CD4-positive, alpha-beta T cell treated with Interleukin-1 beta for 1 hour (primary cell): ENCODE data around the gene NAA80.

Experiments used
- DNase-seq, 2 donors: peaks; one replicate each; pipeline ENCODE4 v3.0.0-alpha.2; 2020 to 2022

NAA80 gene

DNA sequence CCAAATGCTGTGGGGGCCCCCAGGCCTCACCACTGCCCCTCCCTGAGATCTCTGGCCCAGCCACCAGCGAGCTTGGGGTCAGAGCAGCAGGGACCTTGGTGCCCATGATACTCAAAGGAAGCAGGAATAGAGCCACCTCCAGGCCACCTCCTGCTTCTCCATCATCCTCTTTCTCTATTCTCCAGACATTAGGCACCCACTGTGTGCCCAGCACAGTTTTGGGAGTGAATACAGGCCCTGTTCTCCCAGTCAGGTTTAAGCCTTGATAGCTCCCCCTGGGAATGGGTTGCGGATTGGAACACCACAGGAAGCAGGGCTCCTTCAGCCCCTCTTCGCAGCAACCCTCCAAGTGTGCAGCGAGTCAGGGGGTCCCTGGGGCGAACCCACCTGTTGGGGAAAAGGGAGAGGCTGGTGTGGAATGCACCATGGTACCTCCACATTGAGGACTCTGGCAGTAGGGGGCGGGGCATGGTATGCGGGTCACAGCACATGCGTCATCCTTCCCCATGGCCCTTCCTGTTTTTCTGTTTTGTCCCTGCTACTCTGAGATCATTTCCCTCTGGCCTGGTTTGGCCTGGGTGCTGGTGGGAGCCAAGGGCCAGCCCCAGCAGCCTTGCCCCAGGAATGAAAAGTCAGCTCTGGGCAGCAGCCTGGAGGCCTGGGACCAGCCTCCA, 44.5 kb downstream of the NAA80 start:
- peak in 1 of 2 donors; percentile 70 for DNase-seq

DNA sequence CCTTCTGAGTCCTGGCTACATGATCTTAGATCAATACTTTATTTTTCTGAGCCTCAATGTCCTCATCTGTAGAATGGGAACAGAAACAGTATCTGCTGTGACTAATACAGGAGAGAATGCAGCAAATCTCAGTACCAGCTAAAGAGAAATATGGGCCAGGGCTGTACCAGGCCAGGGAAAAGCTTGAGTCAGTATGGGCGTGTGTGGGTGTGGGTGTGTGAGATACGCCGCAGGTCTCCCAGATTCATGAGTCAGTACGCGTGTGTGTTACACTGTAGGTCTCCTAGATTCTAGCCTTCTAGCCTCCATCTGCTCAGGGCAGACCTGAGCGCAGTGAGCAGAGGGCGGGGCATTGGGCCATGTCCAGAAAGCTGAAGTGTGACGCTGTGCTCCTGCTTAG, 48.0 kb downstream of the NAA80 start:
- no peak for DNase-seq

- no peak for DNase-seq
Measured at GRCh38 chr3:50250514-50250913, 48.7 kb downstream of the NAA80 start.

DNA sequence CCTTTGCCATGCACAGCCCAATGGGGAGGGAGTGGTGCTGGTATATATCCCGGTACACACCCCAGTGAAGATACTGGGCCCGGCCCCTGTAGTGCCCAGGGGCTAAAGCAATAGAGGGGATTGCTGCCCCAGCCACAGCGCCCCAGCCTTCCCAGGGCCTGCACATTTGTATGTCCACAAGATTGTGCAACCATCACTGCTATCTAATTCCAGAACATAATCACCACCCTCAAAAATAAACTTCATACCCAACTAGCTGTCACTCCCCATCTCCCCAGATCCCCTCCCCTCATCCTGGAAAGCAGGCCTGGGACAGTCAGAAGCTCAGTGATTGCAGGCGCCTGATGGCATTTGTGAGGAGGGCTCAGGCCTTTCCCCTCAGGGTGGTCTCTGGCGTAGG, 49.7 kb downstream of the NAA80 start:
- no peak for DNase-seq

GRCh38 chr3:50248387-50248786, 50.8 kb downstream of the NAA80 start:
- DNase-seq: no peak

DNA sequence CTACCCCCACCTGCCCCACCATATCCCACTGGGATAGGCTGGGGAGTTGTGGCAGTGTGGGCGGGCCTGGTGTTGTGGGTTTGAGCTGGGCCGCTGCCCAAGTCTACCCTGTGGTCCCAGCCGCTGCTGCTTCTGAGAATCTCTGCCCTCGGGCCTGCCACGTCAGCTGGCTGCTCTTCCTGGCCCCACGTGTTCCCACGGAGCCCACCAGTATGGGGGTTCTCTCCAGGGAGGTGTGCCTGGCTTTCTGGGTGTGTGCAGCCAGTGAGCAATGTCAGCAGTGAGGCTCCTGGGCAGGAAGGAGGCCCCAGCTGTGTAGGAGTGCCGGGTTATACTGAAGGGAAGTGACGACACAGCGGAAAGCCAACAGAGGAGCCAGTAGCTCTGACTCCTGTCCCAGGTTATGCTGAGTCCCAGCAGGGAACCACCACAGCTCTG, 52.7 kb downstream of the NAA80 start:
- peak; percentile 80 to 84 for DNase-seq
